Measurements from ENCODE around the gene TXK. TPM values are rescaled to one million over a fixed set of nuclear protein-coding genes. Genes with fewer than 3 reads are reported as not detected.
A peak's percentile ranks its signal among the peaks of the same experiment; 100 is the strongest.

TXK gene
- total RNA-seq (6.9 TPM), polyA plus RNA-seq (24.7 TPM)
- long read RNA-seq, donor 1: 0 reads
- long read RNA-seq, donor 2: 0 reads
- long read RNA-seq, donor 3: 0 reads
- long read RNA-seq, donor 4, partial matches to known transcripts: 0 of 3 reads
- long read RNA-seq, donor 4, other reads (novel, unspliced or antisense): 0 of 3 reads
- long read RNA-seq, donor 5, partial matches to known transcripts: 0 of 1 reads
- long read RNA-seq, donor 5, other reads (novel, unspliced or antisense): 0 of 1 reads
- long read RNA-seq, donor 6, partial matches to known transcripts: 0 of 1 reads
- long read RNA-seq, donor 6, other reads (novel, unspliced or antisense): 0 of 1 reads
- long read RNA-seq, donor 7, partial matches to known transcripts: 0 of 1 reads
- long read RNA-seq, donor 7, other reads (novel, unspliced or antisense): 0 of 1 reads
- long read RNA-seq, donor 8: 0 reads
- long read RNA-seq, donor 9, partial matches to known transcripts: 0 of 1 reads
- long read RNA-seq, donor 9, other reads (novel, unspliced or antisense): 0 of 1 reads
- long read RNA-seq, donor 10, partial matches to known transcripts: 0 of 1 reads
- long read RNA-seq, donor 10, other reads (novel, unspliced or antisense): 0 of 1 reads

- peak in 2 of 9 donors; percentile 64 to 83 for DNase-seq (ENCODE audit: low read depth in 6 of 9, low spot score in 9 of 9)
- Histone ChIP-seq H3K36me3 (ENCODE audit: control insufficient read depth in 2 of 2, insufficient read depth in 2 of 2, low read length in 1 of 2) (peaks cover 3 to 6% of the 10 kb centered on the region in 2 donors), H3K4me1 (ENCODE audit: control insufficient read depth in 2 of 2, insufficient read depth in 2 of 2, low read length in 2 of 2) (peaks cover 23 to 63% of the 10 kb centered on the region in 2 donors), H3K27ac (ENCODE audit: low read depth in 1 of 2, low read length in 1 of 2) (peak within 1 kb of the TSS; percentile 85 to 87), H3K4me3 (ENCODE audit: low read length in 2 of 2) (peak within 1 kb of the TSS; percentile 35 to 37), H3K9me3 (ENCODE audit: control insufficient read depth in 2 of 2, insufficient read depth in 1 of 2, low read length in 1 of 2) (no peaks in the 10 kb centered on the region), H3K27me3 (ENCODE audit: control insufficient read depth in 2 of 2, insufficient read depth in 1 of 2, low read length in 1 of 2) (no peaks in the 10 kb centered on the region)
- WGBS: 12% methylated on average over 5 of the region's 5 CpGs
Observed at GRCh38 chr4:48134081-48134480, at the start of gene TXK. Gene TXK, minus strand, starts transcription at chr4:48134250. Its CDS starts 80 bp downstream, at chr4:48134170.

- Histone ChIP-seq H3K36me3 (ENCODE audit: control insufficient read depth in 2 of 2, insufficient read depth in 2 of 2, low read length in 1 of 2) (no peaks in the 10 kb centered on the region), H3K9me3 (ENCODE audit: control insufficient read depth in 2 of 2, insufficient read depth in 1 of 2, low read length in 1 of 2) (no peaks in the 10 kb centered on the region), H3K4me1 (ENCODE audit: control insufficient read depth in 2 of 2, insufficient read depth in 2 of 2, low read length in 2 of 2) (peaks cover 3 to 14% of the 10 kb centered on the region in 2 donors), H3K27ac (ENCODE audit: low read depth in 1 of 2, low read length in 1 of 2) (no peak overlapping the region), H3K4me3 (ENCODE audit: low read length in 2 of 2) (no peak overlapping the region), H3K27me3 (ENCODE audit: control insufficient read depth in 2 of 2, insufficient read depth in 1 of 2, low read length in 1 of 2) (no peaks in the 10 kb centered on the region)
- DNase-seq (ENCODE audit: low read depth in 6 of 9, low spot score in 9 of 9): no peak
Observed at GRCh38 chr4:48180234-48180633, 46.2 kb upstream of the TXK start.

- Histone ChIP-seq H3K4me3 (ENCODE audit: low read length in 2 of 2) (no peak overlapping the region), H3K27me3 (ENCODE audit: control insufficient read depth in 2 of 2, insufficient read depth in 1 of 2, low read length in 1 of 2) (no peaks in the 10 kb centered on the region), H3K27ac (ENCODE audit: low read depth in 1 of 2, low read length in 1 of 2) (peak overlapping the region; percentile 35 to 55), H3K4me1 (ENCODE audit: control insufficient read depth in 2 of 2, insufficient read depth in 2 of 2, low read length in 2 of 2) (peaks cover 3 to 16% of the 10 kb centered on the region in 2 donors), H3K36me3 (ENCODE audit: control insufficient read depth in 2 of 2, insufficient read depth in 2 of 2, low read length in 1 of 2) (no peaks in the 10 kb centered on the region), H3K9me3 (ENCODE audit: control insufficient read depth in 2 of 2, insufficient read depth in 1 of 2, low read length in 1 of 2) (no peaks in the 10 kb centered on the region)
- DNase-seq (ENCODE audit: low read depth in 6 of 9, low spot score in 9 of 9): peak in 2 of 9 donors; percentile 40 to 67
- WGBS: 46% methylated on average over 4 of the region's 4 CpGs
Observed at GRCh38 chr4:48178931-48179330, 44.9 kb upstream of the TXK start.

- H3K27me3 ChIP-seq (ENCODE audit: control insufficient read depth in 2 of 2, insufficient read depth in 1 of 2, low read length in 1 of 2): no peaks in the 10 kb centered on the region
- no peaks in the 10 kb centered on the region for H3K9me3 ChIP-seq (ENCODE audit: control insufficient read depth in 2 of 2, insufficient read depth in 1 of 2, low read length in 1 of 2)
- H3K36me3 ChIP-seq (ENCODE audit: control insufficient read depth in 2 of 2, insufficient read depth in 2 of 2, low read length in 1 of 2): no peaks in the 10 kb centered on the region
- no peak for DNase-seq (ENCODE audit: low read depth in 6 of 9, low spot score in 9 of 9)
- H3K4me1 ChIP-seq (ENCODE audit: control insufficient read depth in 2 of 2, insufficient read depth in 2 of 2, low read length in 2 of 2): peaks cover 3 to 16% of the 10 kb centered on the region in 2 donors
- no peak overlapping the region for H3K27ac ChIP-seq (ENCODE audit: low read depth in 1 of 2, low read length in 1 of 2)
- H3K4me3 ChIP-seq (ENCODE audit: low read length in 2 of 2): no peak overlapping the region
Observed at GRCh38 chr4:48175806-48176205, 41.8 kb upstream of the TXK start.

- no peak overlapping the region for H3K27ac ChIP-seq (ENCODE audit: low read depth in 1 of 2, low read length in 1 of 2)
- H3K27me3 ChIP-seq (ENCODE audit: control insufficient read depth in 2 of 2, insufficient read depth in 1 of 2, low read length in 1 of 2): no peaks in the 10 kb centered on the region
- no peak overlapping the region for H3K4me3 ChIP-seq (ENCODE audit: low read length in 2 of 2)
- 76% methylated on average over 7 of the region's 7 CpGs for WGBS
- H3K4me1 ChIP-seq (ENCODE audit: control insufficient read depth in 2 of 2, insufficient read depth in 2 of 2, low read length in 2 of 2): peaks cover 3 to 16% of the 10 kb centered on the region in 2 donors
- H3K36me3 ChIP-seq (ENCODE audit: control insufficient read depth in 2 of 2, insufficient read depth in 2 of 2, low read length in 1 of 2): no peaks in the 10 kb centered on the region
- DNase-seq (ENCODE audit: low read depth in 6 of 9, low spot score in 9 of 9): no peak
- no peaks in the 10 kb centered on the region for H3K9me3 ChIP-seq (ENCODE audit: control insufficient read depth in 2 of 2, insufficient read depth in 1 of 2, low read length in 1 of 2)
Observed at GRCh38 chr4:48175328-48175727, 41.3 kb upstream of the TXK start.

- no peak for DNase-seq (ENCODE audit: low read depth in 6 of 9, low spot score in 9 of 9)
- Histone ChIP-seq H3K36me3 (ENCODE audit: control insufficient read depth in 2 of 2, insufficient read depth in 2 of 2, low read length in 1 of 2) (no peaks in the 10 kb centered on the region), H3K4me1 (ENCODE audit: control insufficient read depth in 2 of 2, insufficient read depth in 2 of 2, low read length in 2 of 2) (peaks cover 0 to 5% of the 10 kb centered on the region in 2 donors), H3K27me3 (ENCODE audit: control insufficient read depth in 2 of 2, insufficient read depth in 1 of 2, low read length in 1 of 2) (no peaks in the 10 kb centered on the region), H3K27ac (ENCODE audit: low read depth in 1 of 2, low read length in 1 of 2) (no peak overlapping the region), H3K4me3 (ENCODE audit: low read length in 2 of 2) (no peak overlapping the region), H3K9me3 (ENCODE audit: control insufficient read depth in 2 of 2, insufficient read depth in 1 of 2, low read length in 1 of 2) (no peaks in the 10 kb centered on the region)
- WGBS: 80% methylated on average over 6 of the region's 6 CpGs
Observed at GRCh38 chr4:48173056-48173991, 39.3 kb upstream of the TXK start.

- Histone ChIP-seq H3K4me1 (ENCODE audit: control insufficient read depth in 2 of 2, insufficient read depth in 2 of 2, low read length in 2 of 2) (peaks cover 0 to 2% of the 10 kb centered on the region in 2 donors), H3K36me3 (ENCODE audit: control insufficient read depth in 2 of 2, insufficient read depth in 2 of 2, low read length in 1 of 2) (no peaks in the 10 kb centered on the region), H3K27ac (ENCODE audit: low read depth in 1 of 2, low read length in 1 of 2) (no peak overlapping the region), H3K27me3 (ENCODE audit: control insufficient read depth in 2 of 2, insufficient read depth in 1 of 2, low read length in 1 of 2) (no peaks in the 10 kb centered on the region), H3K9me3 (ENCODE audit: control insufficient read depth in 2 of 2, insufficient read depth in 1 of 2, low read length in 1 of 2) (no peaks in the 10 kb centered on the region), H3K4me3 (ENCODE audit: low read length in 2 of 2) (no peak overlapping the region)
- 73% methylated on average over 4 of the region's 4 CpGs for WGBS
- no peak for DNase-seq (ENCODE audit: low read depth in 6 of 9, low spot score in 9 of 9)
Observed at GRCh38 chr4:48172651-48173050, 38.6 kb upstream of the TXK start.

- Histone ChIP-seq H3K4me1 (ENCODE audit: control insufficient read depth in 2 of 2, insufficient read depth in 2 of 2, low read length in 2 of 2) (no peaks in the 10 kb centered on the region), H3K27ac (ENCODE audit: low read depth in 1 of 2, low read length in 1 of 2) (no peak overlapping the region), H3K9me3 (ENCODE audit: control insufficient read depth in 2 of 2, insufficient read depth in 1 of 2, low read length in 1 of 2) (no peaks in the 10 kb centered on the region), H3K4me3 (ENCODE audit: low read length in 2 of 2) (no peak overlapping the region), H3K27me3 (ENCODE audit: control insufficient read depth in 2 of 2, insufficient read depth in 1 of 2, low read length in 1 of 2) (no peaks in the 10 kb centered on the region), H3K36me3 (ENCODE audit: control insufficient read depth in 2 of 2, insufficient read depth in 2 of 2, low read length in 1 of 2) (peaks cover 0 to 3% of the 10 kb centered on the region in 2 donors)
- no peak for DNase-seq (ENCODE audit: low read depth in 6 of 9, low spot score in 9 of 9)
- 0% methylated on average over 1 of the region's 1 CpG for WGBS
Observed at GRCh38 chr4:48169636-48170035, 35.6 kb upstream of the TXK start.
